NT2/D1 (cell line): Measurements from ENCODE around the gene CFAP73.

Source experiments
- SUZ12 ChIP-seq: IDR thresholded peaks from 2 replicates; pipeline ENCODE4 v1.6.1; 2011; ENCODE audit not compliant: insufficient read length, insufficient read depth; ENCODE audit errors: extremely low read depth
- YY1 ChIP-seq: IDR thresholded peaks from 2 replicates; pipeline ENCODE4 v1.6.1; 2011; ENCODE audit not compliant: insufficient read length, insufficient read depth
- ZNF274 ChIP-seq: IDR thresholded peaks from 2 replicates; pipeline ENCODE4 v1.6.1; 2011; ENCODE audit warnings: mild to moderate bottlenecking, low read depth, low read length

DNA sequence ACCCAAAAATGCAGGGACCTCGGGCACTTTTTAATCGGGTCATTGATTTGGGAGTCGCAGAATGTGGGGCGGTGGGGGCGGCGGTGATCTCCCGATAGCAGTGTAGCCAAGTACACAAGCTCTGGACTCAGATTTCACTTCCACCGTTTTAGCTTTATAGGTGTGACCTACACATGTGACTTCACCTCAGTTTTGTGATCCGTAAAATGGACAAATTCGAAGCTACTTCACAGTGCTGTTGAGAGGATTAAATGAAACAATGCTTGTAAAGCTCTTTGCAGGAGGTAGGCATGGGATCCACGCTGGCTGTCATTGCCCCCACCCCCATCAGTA, 36.5 kb downstream of the CFAP73 start:
- TF ChIP-seq SUZ12 (no peak), YY1 (no peak), ZNF274 (no peak)
